HK-2 (cell line): ENCODE data around the gene GAD1.

Experiments used
- DNase-seq: peaks from one replicate; pipeline ENCODE4 v3.0.0-alpha.2; 2018; ENCODE audit not compliant: unreplicated experiment

The GAD1 gene

GRCh38 chr2:170845343-170845742 lies 28.7 kb downstream of the GAD1 start:
- no peak for DNase-seq

DNA sequence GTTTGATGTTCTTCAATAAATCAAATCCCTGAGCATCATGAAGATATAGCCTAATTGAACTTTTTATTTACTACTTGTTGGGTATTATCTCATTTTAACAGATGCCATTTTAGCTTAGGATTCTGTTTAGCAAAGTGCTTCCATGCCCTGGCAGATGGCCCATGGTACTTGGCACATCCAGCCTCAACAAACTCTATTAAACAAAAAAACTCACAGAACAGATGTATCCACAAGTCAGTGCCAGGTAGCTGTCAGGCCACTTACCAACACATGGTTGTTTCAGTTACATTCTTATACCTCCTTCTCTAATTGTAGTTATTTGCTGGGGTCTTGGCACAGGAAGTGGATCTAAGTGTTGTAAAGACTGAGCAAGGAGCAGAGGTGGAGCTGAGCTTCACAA lies 29.6 kb downstream of the GAD1 start:
- no peak for DNase-seq

- no peak for DNase-seq
These were observed 31.0 kb downstream of the GAD1 start for GRCh38 chr2:170847716-170848115.

DNA sequence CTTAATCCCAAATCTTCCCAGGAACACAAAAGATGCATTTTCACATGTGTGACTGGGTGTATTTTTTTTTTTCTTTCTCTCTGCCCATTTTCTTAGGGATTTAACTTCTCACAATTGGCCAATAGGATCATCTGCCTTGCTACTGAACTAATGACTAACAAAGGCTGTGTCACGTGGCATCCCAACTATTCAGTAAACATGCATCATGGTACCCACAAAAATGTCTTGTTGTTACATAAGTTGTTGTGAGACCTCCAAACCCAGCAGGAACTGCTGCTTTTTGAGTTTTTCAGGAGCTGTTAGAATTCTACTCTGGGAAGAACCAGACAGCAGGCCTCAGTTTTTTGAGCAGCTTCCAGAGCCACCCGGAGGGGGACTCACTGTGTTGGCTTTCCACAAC lies 31.9 kb downstream of the GAD1 start:
- no peak for DNase-seq

- DNase-seq: no peak
These were observed 33.6 kb downstream of the GAD1 start for GRCh38 chr2:170850251-170850650.

DNA sequence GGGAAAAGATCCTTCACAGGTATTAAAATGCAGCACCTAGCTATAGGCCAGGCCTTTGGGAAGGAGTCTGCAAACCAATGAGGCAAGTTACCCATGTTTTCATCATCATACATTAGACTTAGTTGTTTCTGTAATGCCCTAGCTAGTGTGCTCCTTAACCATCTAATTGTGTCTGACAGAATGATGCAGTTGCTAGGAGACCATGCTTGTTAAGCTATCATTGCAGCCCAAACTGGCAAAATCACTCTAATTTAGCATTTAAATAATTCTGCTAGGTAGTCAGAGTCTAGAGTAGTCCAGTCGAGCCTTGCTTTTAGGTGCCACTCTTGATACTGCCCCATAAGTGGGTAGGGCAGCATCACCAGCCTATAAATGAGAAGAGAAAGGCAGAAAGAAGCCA lies 34.9 kb downstream of the GAD1 start:
- DNase-seq: no peak

- no peak for DNase-seq
These were observed 39.4 kb downstream of the GAD1 start for GRCh38 chr2:170856066-170856465.

DNA sequence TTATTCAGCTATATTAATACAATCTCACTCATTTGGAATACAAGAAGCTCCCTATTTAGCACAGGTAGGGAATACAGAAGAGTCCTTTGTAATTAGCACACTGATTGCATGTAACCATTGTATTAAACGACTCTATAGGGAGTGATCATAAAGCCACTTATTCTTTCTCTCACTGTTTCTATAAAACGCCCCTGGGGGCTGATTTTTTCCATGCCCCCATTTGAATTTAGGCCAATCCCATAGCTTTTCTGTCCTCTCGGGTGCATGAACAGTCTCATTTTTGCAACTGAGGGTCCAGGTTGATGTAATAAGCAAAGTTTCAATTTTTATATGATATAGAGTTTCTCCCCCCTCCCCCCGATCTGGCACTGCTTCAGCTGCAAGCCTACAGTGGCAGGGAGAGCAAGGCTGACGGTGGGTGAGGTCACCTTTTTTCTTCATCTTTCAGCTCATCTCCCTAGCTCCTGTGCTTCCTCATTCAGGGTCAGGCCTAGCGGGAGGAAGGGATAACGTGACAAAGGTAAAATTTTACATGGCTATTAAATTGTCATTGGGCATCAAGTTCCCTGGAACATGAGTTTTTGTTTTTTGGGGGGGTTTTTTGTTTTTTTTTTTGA lies 45.7 kb downstream of the GAD1 start:
- DNase-seq: no peak

GRCh38 chr2:170863087-170863486 lies 46.4 kb downstream of the GAD1 start:
- DNase-seq: no peak

GRCh38 chr2:170869036-170869435 lies 52.3 kb downstream of the GAD1 start:
- DNase-seq: no peak

GRCh38 chr2:170869461-170869860 lies 52.8 kb downstream of the GAD1 start:
- DNase-seq: no peak

GRCh38 chr2:170873035-170873692 lies 56.5 kb downstream of the GAD1 start:
- DNase-seq: peak; percentile 68

GRCh38 chr2:170878066-170878465 lies 61.4 kb downstream of the GAD1 start:
- DNase-seq: no peak

- DNase-seq: no peak
These were observed 61.8 kb downstream of the GAD1 start for GRCh38 chr2:170878505-170878904.

- DNase-seq: no peak
These were observed 65.2 kb downstream of the GAD1 start for GRCh38 chr2:170881840-170882239.

DNA sequence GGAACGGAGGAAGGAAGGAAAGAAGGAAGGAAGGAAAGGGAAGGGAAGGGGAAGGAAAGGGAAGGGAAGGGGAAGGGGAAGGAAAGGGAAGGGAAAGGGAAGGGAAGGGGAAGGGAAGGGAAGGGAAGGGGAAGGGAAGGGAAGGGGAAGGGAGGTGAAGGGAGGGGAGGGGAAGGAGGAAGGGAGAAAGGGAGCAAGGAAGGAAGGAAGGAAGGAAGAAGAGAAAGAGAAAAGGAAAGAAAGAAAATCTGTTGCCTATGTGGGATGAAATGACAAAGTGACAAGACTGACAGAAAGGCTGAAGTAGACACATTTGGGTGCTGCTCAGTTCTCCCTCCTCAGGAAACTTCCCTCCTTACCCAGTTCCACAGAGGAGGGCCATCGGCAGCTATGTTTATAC lies 66.1 kb downstream of the GAD1 start:
- DNase-seq: no peak

DNA sequence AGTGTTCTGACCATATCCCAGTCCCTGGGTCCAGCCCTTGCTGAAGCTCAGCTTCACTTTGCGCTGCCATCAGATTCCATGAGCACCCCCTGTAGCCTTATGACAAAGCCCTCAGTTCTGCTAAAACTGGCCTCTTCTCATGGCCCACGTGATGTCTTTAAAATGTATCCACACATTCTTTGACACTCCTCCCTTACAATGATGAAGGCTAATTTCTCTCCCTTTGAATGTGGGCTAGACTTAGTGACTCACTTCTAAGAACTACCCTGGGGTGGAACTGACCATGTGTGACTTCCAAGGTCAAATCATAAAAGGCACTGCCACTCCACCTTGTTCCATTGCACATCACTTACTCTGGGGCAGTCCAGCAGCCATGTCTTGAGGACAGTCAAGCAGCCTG lies 67.0 kb downstream of the GAD1 start:
- DNase-seq: no peak

DNA sequence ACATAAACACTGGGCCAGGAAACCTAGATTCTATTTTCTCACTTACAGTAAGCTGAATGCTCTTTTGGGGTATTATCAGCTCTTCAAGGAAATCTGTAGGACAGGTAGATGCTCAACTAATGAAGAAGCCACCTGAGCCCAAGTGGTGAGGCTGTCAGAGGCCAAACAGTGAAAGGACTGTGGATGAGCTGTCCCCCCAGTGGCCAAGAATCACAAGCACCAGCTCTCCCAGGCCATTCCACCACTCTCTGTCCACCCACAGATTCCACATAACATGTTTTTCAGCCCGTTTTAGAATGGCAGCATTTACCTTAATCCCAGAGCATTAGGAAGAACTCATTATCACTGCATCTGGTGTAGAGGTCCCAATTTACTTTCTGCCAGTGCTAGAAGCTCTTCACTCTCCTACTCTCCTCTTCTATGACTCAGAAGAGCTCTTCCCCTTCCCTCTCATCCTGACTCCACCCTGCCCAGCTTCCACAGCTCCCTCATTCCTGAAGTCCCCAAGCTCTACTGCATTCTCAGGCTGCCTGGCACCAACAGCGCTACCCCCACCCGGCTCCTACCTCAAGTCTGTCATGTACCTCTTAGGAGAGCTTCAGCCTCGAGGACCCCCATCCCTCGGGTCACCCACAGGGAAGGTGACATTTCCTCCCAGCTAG lies 68.6 kb downstream of the GAD1 start:
- DNase-seq: no peak

DNA sequence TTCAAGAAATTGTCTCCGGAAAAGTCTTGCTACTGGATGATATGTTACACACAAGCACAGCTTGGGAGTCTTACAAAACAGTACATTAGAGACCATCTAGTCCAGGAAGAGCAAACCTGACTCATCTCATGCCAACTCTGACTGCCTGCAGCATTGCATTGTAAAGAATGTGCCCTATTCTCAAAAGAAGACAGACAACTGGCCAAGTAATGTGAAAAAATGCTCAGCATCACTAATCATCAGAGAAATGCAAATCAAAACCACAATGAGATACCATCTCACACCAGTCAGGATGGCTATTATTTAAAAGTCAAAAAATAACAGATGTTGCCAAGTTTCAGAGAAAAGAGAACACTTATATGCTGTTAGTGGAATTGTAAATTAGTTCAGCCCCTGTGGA lies 69.7 kb downstream of the GAD1 start:
- no peak for DNase-seq

- DNase-seq: no peak
These were observed 70.8 kb downstream of the GAD1 start for GRCh38 chr2:170887496-170887895.

DNA sequence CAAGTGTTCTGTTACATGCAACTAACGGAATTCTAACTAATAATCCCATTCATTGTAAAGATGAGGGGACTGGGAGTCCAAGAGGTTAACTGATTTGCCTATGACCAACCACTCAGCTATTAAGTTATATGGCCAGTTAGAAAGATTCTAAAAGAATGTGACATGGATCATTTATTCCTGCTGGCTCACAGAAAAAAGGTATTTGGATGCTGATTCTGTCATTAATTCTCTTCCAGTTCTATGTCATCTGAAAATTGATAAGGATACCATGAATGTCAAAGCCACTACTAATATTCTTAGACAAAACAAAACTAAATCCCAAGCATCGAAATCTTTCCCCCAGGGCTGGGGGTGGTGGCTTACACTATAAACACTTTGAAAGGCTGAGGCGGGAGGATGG lies 71.2 kb downstream of the GAD1 start:
- DNase-seq: no peak

GRCh38 chr2:170891893-170892292 lies 75.2 kb downstream of the GAD1 start:
- no peak for DNase-seq

GRCh38 chr2:170892391-170892951 lies 75.8 kb downstream of the GAD1 start:
- DNase-seq: no peak
